ENCODE measurements around the gene UTS2B.

GRCh38 chr3:191300422-191300821 is 29.9 kb downstream of the UTS2B start:
- TF ChIP-seq, protein P1, sequence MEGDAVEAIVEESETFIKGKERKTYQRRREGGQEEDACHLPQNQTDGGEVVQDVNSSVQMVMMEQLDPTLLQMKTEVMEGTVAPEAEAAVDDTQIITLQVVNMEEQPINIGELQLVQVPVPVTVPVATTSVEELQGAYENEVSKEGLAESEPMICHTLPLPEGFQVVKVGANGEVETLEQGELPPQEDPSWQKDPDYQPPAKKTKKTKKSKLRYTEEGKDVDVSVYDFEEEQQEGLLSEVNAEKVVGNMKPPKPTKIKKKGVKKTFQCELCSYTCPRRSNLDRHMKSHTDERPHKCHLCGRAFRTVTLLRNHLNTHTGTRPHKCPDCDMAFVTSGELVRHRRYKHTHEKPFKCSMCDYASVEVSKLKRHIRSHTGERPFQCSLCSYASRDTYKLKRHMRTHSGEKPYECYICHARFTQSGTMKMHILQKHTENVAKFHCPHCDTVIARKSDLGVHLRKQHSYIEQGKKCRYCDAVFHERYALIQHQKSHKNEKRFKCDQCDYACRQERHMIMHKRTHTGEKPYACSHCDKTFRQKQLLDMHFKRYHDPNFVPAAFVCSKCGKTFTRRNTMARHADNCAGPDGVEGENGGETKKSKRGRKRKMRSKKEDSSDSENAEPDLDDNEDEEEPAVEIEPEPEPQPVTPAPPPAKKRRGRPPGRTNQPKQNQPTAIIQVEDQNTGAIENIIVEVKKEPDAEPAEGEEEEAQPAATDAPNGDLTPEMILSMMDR (IDR thresholded peaks at IDR 0.05), result no peak
- TF ChIP-seq POLR2A (IDR thresholded peaks at IDR 0.05), result no peak

Measured in uterus (tissue), 2 donors.